ENCODE data around the gene PCDHA11.
"Not testable (repeated sequence)": the region's sequence is repeated elsewhere in the genome, so short reads cannot be mapped to it uniquely, and the experiment has no call there.

PCDHA11 gene, protein sequence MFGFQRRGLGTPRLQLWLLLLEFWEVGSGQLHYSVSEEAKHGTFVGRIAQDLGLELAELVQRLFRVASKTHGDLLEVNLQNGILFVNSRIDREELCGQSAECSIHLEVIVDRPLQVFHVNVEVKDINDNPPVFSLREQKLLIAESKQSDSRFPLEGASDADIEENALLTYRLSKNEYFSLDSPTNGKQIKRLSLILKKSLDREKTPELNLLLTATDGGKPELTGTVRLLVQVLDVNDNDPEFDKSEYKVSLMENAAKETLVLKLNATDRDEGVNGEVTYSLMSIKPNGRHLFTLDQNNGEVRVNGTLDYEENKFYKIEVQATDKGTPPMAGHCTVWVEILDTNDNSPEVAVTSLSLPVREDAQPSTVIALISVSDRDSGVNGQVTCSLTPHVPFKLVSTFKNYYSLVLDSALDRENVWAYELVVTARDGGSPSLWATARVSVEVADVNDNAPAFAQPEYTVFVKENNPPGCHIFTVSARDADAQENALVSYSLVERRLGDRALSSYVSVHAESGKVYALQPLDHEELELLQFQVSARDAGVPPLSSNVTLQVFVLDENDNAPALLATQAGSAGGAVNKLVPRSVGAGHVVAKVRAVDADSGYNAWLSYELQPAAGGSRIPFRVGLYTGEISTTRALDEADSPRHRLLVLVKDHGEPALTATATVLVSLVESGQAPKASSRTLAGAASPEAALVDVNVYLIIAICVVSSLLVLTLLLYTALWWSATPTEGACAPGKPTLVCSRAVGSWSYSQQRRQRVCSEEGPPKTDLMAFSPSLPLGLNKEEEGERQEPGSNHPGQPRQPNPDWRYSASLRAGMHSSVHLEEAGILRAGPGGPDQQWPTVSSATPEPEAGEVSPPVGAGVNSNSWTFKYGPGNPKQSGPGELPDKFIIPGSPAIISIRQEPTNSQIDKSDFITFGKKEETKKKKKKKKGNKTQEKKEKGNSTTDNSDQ

DNA sequence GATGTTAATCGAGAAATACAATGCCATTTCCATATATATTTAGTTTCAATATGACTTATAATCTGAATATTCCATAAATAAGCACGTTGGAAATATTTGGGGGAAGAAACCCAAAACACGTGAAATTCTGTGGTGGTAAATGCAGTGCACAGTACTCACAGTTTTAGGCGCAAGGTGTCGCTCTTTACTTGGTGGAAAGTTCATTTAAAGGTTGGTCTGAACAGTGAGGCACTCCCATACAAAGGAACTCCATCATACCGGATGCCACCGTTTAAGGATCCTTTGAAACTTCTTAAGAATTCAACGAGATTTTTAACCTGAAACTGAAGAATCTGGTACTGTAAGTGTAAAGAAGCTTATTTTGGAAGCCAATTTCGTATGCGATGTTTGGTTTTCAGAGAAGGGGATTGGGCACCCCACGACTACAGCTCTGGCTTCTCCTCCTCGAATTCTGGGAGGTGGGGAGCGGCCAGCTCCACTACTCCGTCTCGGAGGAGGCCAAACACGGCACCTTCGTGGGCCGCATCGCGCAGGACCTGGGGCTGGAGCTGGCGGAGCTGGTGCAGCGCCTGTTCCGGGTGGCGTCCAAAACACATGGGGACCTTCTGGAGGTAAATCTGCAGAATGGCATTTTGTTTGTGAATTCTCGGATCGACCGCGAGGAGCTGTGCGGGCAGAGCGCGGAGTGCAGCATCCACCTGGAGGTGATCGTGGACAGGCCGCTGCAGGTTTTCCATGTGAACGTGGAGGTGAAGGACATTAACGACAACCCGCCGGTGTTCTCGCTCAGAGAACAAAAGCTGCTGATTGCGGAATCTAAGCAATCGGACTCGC is at the start of gene PCDHA11:
Gene PCDHA11 (plus strand): TSS at position 237 of the 834 bp plus-strand sequence. CDS start 147 bp downstream, at position 384.
- DNase-seq (ENCODE audit: low spot score), result no peak

DNA sequence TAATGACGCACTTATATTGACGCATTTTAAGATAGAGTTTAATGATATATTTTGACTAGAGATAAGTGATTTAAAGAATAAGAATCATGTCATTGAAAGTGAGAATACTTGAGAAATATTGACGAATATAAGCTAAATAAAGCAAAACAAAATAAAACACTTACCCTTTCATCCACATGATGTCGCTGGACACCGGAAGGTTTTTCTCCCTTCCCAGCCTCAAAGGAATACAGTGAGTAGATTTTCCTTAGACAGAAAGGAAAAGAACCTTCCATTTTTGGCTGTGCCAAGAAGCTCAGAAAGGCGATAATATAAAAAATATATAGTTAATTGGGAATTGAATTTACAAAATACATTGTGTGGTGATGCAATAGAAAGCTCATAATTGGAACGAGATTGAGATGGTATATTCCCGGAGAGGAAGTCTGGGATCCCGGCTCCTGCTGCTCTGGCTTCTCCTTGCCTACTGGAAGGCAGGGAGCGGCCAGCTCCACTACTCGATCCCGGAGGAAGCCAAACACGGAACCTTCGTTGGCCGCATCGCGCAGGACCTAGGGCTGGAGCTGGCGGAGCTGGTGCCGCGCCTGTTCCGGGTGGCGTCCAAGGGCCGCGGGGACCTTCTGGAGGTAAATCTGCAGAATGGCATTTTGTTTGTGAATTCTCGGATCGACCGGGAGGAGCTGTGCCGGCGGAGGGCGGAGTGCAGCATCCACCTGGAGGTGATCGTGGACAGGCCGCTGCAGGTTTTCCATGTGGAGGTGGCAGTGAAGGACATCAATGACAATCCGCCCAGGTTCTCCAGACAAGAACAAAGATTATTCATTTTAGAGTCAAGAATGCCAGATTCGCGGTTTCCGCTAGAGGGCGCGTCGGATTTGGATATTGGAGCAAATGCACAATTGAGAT is 47.1 kb upstream of the PCDHA11 start, which contains the start of gene PCDHA5:
Gene PCDHA5 (plus strand): TSS at position 239 of the 906 bp plus-strand sequence.
- DNase-seq (ENCODE audit: low spot score), result no peak

DNA sequence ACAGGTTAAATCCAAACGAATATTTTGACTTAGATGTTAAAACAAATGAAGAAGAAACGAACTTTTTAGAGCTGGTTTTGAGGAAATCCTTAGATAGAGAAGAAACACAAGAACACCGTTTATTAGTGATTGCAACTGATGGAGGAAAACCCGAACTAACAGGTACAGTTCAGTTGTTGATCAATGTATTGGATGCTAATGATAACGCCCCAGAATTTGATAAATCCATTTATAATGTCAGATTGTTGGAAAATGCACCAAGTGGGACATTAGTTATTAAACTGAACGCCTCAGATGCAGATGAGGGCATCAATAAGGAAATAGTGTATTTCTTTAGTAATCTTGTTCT is 46.5 kb upstream of the PCDHA11 start:
- DNase-seq (ENCODE audit: low spot score), result no peak

DNA sequence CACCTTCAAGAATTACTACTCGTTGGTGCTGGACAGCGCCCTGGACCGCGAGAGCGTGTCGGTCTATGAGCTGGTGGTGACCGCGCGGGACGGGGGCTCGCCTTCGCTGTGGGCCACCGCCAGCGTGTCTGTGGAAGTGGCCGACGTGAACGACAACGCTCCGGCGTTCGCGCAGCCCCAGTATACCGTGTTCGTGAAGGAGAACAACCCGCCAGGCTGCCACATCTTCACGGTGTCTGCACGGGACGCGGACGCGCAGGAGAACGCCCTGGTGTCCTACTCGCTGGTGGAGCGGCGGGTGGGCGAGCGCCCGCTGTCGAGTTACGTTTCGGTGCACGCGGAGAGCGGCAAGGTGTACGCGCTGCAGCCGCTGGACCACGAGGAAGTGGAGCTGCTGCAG is 45.8 kb upstream of the PCDHA11 start:
- DNase-seq (ENCODE audit: low spot score), result not testable (repeated sequence)

DNA sequence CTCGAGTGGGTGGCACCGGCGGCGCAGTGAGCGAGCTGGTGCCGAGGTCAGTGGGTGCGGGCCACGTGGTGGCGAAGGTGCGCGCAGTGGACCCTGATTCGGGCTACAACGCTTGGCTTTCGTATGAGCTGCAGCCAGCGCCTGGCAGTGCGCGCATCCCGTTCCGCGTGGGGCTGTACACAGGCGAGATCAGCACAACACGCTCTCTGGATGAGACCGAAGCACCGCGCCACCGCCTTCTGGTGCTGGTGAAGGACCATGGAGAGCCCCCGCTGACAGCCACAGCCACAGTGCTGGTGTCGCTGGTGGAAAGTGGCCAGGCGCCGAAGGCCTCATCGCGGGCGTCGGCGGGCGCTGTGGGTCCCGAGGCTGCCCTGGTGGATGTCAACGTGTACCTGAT is 45.3 kb upstream of the PCDHA11 start:
- no peak for DNase-seq (ENCODE audit: low spot score)

DNA sequence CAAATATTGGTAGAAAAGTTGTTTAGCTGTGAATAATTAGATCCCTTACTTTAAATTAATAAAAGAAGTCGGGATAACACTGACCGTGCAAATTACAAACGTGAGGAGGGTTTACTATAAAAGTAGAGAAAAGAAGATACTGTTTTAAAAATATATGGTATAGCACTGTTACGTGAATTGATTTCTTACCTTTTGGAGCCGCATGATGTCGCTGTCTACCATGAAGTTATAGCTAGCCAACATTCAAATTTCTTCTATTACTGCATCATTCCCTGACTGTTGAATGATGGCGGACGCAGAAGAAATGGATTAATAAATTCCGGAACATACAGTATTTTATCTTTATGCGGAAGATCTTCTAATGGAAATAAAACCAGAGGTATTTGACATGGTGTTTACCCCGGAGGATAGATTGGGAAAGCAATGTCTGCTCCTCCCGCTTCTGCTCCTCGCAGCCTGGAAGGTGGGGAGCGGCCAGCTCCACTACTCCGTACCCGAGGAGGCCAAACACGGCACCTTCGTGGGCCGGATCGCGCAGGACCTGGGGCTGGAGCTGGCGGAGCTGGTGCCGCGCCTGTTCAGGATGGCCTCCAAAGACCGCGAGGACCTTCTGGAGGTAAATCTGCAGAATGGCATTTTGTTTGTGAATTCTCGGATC is 40.9 kb upstream of the PCDHA11 start, which contains the start of gene PCDHA6:
Gene PCDHA6 (plus strand): TSS at position 257 of the 658 bp plus-strand sequence. CDS start 132 bp downstream, at position 389.
- no peak for DNase-seq (ENCODE audit: low spot score)

DNA sequence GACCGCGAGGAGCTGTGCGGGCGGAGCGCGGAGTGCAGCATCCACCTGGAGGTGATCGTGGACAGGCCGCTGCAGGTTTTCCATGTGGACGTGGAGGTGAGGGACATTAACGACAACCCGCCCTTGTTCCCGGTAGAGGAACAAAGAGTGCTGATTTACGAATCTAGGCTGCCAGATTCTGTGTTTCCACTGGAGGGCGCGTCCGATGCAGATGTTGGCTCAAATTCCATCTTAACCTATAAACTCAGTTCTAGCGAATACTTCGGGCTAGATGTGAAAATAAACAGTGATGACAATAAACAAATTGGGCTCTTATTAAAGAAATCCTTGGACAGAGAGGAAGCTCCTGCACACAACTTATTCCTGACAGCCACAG is 40.4 kb upstream of the PCDHA11 start:
- DNase-seq (ENCODE audit: low spot score), result no peak

DNA sequence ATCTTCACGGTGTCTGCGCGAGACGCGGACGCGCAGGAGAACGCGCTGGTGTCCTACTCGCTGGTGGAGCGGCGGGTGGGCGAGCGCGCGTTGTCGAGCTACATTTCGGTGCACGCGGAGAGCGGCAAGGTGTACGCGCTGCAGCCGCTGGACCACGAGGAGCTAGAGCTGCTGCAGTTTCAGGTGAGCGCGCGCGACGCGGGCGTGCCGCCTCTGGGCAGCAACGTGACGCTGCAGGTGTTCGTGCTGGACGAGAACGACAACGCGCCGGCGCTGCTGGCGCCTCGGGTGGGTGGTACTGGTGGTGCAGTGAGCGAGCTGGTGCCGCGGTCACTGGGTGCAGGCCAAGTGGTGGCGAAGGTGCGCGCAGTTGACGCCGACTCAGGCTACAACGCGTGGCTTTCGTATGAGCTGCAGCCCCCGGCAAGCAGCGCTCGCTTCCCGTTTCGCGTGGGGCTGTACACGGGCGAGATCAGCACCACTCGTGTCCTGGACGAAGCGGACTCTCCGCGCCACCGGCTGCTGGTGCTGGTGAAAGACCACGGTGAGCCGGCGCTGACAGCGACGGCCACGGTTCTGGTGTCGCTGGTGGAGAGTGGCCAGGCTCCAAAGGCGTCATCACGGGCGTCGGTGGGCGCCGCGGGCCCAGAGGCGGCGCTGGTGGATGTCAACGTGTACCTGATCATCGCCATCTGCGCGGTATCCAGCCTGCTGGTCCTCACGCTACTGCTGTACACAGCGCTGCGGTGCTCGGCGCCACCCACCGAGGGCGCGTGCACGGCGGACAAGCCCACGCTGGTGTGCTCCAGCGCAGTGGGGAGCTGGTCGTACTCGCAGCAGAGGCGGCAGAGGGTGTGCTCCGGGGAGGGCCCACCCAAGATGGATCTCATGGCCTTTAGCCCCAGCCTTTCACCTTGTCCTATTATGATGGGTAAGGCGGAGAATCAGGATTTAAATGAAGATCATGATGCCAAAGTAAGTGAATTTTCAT is 39.0 kb upstream of the PCDHA11 start:
- not testable (repeated sequence) for DNase-seq (ENCODE audit: low spot score)

DNA sequence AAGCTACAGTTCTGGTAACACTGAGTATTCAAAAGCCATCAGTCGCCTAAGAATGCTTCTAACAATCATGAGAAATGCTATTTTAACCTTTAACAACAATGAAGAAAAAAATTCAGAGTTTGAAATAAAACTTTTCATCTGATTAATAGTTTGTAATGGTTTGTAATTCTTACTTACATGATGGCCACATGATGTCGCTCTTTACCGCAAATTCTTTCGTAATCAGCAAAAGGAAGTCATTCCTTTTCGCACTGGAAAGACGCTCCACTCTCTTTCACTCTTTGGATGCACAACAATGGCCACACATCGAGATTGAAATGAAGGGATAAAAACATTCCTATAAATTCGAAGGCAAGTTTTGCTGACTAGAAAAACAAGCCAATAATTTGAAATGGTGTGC is 34.8 kb upstream of the PCDHA11 start, which contains the start of gene PCDHA7:
Gene PCDHA7 (plus strand): TSS at position 277 of the 400 bp plus-strand sequence. CDS start 115 bp downstream, at position 392.
- no peak for DNase-seq (ENCODE audit: low spot score)

DNA sequence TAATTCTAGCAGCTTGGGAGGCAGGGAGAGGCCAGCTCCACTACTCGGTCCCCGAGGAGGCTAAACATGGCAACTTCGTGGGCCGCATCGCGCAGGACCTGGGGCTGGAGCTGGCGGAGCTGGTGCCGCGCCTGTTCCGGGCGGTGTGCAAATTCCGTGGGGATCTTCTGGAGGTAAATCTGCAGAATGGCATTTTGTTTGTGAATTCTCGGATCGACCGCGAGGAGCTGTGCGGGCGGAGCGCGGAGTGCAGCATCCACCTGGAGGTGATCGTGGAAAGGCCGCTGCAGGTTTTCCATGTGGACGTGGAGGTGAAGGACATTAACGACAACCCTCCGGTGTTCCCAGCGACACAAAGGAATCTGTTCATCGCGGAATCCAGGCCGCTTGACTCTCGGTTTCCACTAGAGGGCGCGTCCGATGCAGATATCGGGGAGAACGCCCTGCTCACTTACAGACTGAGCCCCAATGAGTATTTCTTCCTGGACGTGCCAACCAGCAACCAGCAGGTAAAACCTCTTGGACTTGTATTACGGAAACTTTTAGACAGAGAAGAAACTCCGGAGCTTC is 34.2 kb upstream of the PCDHA11 start:
- DNase-seq (ENCODE audit: low spot score), result not testable (repeated sequence)

DNA sequence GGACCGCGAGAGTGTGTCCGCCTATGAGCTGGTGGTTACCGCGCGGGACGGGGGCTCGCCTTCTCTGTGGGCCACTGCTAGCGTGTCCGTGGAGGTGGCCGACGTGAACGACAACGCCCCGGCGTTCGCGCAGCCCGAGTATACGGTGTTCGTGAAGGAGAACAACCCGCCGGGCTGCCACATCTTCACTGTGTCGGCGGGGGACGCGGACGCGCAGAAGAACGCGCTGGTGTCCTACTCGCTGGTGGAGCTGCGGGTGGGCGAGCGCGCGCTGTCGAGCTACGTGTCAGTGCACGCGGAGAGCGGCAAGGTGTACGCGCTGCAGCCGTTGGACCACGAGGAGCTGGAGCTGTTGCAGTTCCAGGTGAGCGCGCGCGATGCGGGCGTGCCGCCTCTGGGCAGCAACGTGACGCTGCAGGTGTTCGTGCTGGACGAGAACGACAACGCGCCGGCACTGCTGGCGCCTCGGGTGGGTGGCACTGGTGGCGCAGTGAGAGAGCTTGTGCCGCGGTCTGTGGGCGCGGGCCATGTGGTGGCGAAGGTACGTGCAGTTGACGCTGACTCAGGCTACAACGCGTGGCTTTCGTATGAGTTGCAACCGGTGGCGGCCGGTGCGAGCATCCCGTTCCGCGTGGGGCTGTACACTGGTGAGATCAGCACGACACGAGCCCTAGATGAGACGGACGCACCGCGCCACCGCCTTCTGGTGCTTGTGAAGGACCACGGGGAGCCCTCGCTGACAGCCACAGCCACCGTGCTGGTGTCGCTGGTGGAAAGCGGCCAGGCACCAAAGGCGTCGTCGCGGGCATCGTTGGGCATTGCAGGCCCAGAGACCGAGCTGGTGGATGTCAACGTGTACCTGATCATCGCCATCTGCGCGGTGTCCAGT is 32.9 kb upstream of the PCDHA11 start:
- DNase-seq (ENCODE audit: low spot score), result no peak

DNA sequence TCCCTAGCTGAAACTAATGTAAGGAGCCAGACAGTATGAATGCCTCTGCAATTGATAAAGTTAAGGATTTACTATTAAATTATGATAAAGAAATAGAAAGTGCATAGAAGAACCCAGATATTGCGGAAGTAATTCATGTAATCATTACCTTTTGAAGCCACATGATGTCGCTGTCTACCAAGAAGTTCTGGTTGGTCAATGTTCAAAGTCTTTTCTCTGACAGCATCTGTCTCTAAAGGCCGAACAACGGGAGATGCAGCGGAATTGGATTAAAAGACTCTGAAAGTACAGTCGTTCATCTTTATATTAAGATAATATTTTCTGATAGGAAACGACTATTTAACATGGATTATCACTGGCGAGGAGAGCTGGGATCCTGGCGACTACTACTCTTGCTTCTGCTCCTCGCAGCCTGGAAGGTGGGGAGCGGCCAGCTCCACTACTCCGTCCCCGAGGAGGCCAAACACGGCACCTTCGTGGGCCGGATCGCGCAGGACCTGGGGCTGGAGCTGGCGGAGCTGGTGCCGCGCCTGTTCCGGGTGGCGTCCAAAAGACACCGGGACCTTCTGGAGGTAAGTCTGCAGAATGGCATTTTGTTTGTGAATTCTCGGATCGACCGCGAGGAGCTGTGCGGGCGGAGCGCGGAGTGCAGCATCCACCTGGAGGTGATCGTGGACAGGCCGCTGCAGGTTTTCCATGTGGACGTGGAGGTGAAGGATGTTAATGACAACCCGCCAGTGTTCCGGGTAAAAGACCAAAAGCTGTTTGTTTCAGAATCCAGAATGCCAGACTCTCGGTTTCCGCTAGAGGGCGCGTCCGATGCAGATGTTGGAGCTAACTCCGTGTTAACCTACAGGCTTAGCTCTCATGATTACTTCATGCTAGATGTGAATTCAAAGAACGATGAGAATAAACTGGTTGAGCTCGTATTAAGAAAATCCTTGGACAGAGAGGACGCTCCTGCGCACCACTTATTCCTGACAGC is 27.5 kb upstream of the PCDHA11 start, which contains the start of gene PCDHA8:
Gene PCDHA8 (plus strand): TSS at position 210 of the 985 bp plus-strand sequence. CDS start 135 bp downstream, at position 345.
- DNase-seq (ENCODE audit: low spot score), result peak; percentile 80

DNA sequence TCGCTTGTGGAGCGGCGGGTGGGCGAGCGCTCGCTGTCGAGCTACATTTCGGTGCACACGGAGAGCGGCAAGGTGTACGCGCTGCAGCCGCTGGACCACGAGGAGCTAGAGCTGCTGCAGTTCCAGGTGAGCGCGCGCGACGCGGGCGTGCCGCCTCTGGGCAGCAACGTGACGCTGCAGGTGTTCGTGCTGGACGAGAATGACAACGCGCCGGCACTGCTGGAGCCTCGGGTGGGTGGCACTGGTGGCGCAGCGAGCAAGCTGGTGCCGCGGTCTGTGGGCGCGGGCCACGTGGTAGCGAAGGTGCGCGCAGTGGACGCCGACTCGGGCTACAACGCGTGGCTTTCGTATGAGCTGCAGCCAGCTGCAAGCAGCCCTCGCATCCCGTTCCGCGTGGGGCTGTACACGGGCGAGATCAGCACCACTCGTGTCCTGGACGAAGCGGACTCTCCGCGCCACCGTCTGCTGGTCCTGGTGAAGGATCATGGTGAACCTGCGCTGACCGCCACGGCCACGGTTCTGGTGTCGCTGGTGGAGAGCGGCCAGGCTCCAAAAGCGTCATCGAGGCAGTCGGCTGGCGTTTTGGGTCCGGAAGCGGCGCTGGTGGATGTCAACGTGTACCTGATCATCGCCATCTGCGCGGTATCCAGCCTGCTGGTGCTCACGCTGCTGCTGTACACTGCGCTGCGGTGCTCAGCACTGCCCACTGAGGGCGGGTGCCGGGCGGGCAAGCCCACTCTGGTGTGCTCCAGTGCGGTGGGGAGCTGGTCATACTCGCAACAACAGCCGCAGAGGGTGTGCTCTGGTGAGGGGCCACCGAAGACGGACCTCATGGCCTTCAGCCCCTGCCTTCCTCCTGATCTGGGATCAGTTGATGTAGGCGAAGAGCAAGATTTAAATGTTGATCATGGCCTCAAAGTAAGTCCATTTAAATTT is 25.7 kb upstream of the PCDHA11 start:
- DNase-seq (ENCODE audit: low spot score), result no peak

DNA sequence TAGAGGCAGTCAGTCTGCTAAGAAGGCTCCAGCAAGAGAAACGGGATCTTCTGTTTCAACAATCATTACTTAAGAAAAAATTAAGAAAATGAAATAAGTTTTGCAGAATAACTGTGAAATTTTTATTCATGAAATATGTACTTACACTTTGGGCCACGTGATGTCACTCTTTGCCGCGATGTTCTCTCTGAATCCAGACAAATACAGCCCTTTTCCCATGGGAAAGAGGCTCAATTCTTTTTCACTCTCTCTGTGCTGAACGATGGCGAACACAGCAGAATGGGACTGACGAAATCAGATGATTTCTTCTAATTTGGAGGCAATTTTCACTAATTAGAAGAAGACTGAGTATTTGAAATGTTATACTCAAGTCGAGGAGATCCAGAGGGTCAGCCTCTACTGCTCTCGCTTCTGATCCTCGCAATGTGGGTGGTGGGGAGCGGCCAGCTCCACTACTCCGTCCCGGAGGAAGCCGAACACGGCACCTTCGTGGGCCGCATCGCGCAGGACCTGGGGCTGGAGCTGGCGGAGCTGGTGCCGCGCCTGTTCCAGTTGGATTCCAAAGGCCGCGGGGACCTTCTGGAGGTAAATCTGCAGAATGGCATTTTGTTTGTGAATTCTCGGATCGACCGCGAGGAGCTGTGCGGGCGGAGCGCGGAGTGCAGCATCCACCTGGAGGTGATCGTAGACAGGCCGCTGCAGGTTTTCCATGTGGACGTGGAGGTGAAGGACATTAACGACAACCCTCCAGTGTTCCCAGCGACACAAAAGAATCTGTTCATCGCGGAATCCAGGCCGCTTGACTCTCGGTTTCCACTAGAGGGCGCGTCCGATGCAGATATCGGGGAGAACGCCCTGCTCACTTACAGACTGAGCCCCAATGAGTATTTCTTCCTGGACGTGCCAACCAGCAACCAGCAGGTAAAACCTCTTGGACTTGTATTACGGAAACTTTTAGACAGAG is 20.3 kb upstream of the PCDHA11 start, which contains the start of gene PCDHA9:
Gene PCDHA9 (plus strand): TSS at position 244 of the 964 bp plus-strand sequence. CDS start 114 bp downstream, at position 358.
- DNase-seq (ENCODE audit: low spot score), result not testable (repeated sequence)
